HL-60/S4 treated with retinoic acid at 250 ng/mL for 4 days and 3 days (cell line): ENCODE results near the gene CMTM8.
"Not testable (repeated sequence)": the region's sequence is repeated elsewhere in the genome, so short reads cannot be mapped to it uniquely, and the experiment has no call there.

Source experiments
- in situ Hi-C: fragments of 300-500 bp; cut with MboI; formaldehyde crosslinking; loops from 2 replicates; pipeline ENCODE4 v1.7.0; 2022; ENCODE audit warnings: low sequenced_read_pairs

The CMTM8 gene

GRCh38 chr3:32238453-32239306, at the start of gene CMTM8:
Gene CMTM8 (plus strand): TSS chr3:32238680. CDS start chr3:32238973, 293 bp downstream.
- in situ Hi-C loops = no loop called here

- in situ Hi-C loops = no loop called here
Observed at GRCh38 chr3:32189693-32190092, 48.8 kb upstream of the CMTM8 start.

GRCh38 chr3:32190556-32190955, 47.9 kb upstream of the CMTM8 start:
- in situ Hi-C loops = not testable (repeated sequence)

- in situ Hi-C loops = no loop called here
Observed at GRCh38 chr3:32193101-32193500, 45.4 kb upstream of the CMTM8 start.

- in situ Hi-C loops = no loop called here
Observed at GRCh38 chr3:32194653-32195052, 43.8 kb upstream of the CMTM8 start.

GRCh38 chr3:32195995-32196540, 42.4 kb upstream of the CMTM8 start:
- in situ Hi-C loops = no loop called here

GRCh38 chr3:32197991-32198390, 40.5 kb upstream of the CMTM8 start:
- in situ Hi-C loops = no loop called here

GRCh38 chr3:32198714-32199113, 39.8 kb upstream of the CMTM8 start:
- in situ Hi-C loops = no loop called here

- in situ Hi-C loops = no loop called here
Observed at GRCh38 chr3:32200490-32200889, 38.0 kb upstream of the CMTM8 start.

GRCh38 chr3:32200992-32201758, 37.3 kb upstream of the CMTM8 start:
- in situ Hi-C loops = no loop called here

- in situ Hi-C loops = no loop called here
Observed at GRCh38 chr3:32202496-32202895, 36.0 kb upstream of the CMTM8 start.

GRCh38 chr3:32203854-32204253, 34.6 kb upstream of the CMTM8 start:
- in situ Hi-C loops = no loop called here

- in situ Hi-C loops = no loop called here
Observed at GRCh38 chr3:32208447-32208846, 30.0 kb upstream of the CMTM8 start.

- in situ Hi-C loops = no loop called here
Observed at GRCh38 chr3:32215185-32215584, 23.3 kb upstream of the CMTM8 start.

GRCh38 chr3:32216172-32216783, 22.2 kb upstream of the CMTM8 start:
- in situ Hi-C loops = no loop called here

GRCh38 chr3:32217339-32217738, 21.1 kb upstream of the CMTM8 start:
- in situ Hi-C loops = no loop called here

GRCh38 chr3:32219537-32219936, 18.9 kb upstream of the CMTM8 start:
- in situ Hi-C loops = no loop called here

GRCh38 chr3:32220006-32220405, 18.5 kb upstream of the CMTM8 start:
- in situ Hi-C loops = no loop called here

- in situ Hi-C loops = no loop called here
Observed at GRCh38 chr3:32222950-32223349, 15.5 kb upstream of the CMTM8 start.

- in situ Hi-C loops = no loop called here
Observed at GRCh38 chr3:32224016-32224516, 14.4 kb upstream of the CMTM8 start.

- in situ Hi-C loops = no loop called here
Observed at GRCh38 chr3:32226875-32227500, 11.5 kb upstream of the CMTM8 start.
